Measurements from ENCODE around the gene EMX2. TPM values are rescaled to one million over a fixed set of nuclear protein-coding genes. Genes with fewer than 3 reads are reported as not detected.
"Not testable (repeated sequence)": the region's sequence is repeated elsewhere in the genome, so short reads cannot be mapped to it uniquely, and the experiment has no call there.

EMX2 gene
- total RNA-seq, 1 donor from 2014 or later: 2.1 TPM

- Histone ChIP-seq H3K4me1 (ENCODE audit: control insufficient read depth in 3 of 3, insufficient read depth in 3 of 3, low read length in 3 of 3) (peaks cover 0 to 7% (median 0%) of the 10 kb centered on the region in 3 donors), H3K27me3 (ENCODE audit: control insufficient read depth in 3 of 3, insufficient read depth in 3 of 3, low read length in 3 of 3) (peaks cover 0 to 15% (median 3%) of the 10 kb centered on the region in 3 donors), H3K27ac (ENCODE audit: low read depth, low read length) (no peak overlapping the region)
Measured at GRCh38 chr10:117503244-117504205, 39.0 kb upstream of the EMX2 start.

GRCh38 chr10:117504562-117504961, 38.0 kb upstream of the EMX2 start:
- Histone ChIP-seq H3K4me3 (ENCODE audit: low read length in 3 of 3) (no peak overlapping the region), H3K27ac (ENCODE audit: low read depth, low read length) (no peak overlapping the region), H3K27me3 (ENCODE audit: control insufficient read depth in 3 of 3, insufficient read depth in 3 of 3, low read length in 3 of 3) (peaks cover 0 to 15% (median 3%) of the 10 kb centered on the region in 3 donors), H3K9me3 (ENCODE audit: control insufficient read depth in 3 of 3, low read length in 3 of 3) (no peaks in the 10 kb centered on the region), H3K4me1 (ENCODE audit: control insufficient read depth in 3 of 3, insufficient read depth in 3 of 3, low read length in 3 of 3) (peaks cover 0 to 7% (median 0%) of the 10 kb centered on the region in 3 donors), H3K36me3 (ENCODE audit: control insufficient read depth in 3 of 3, insufficient read depth in 3 of 3, low read length in 3 of 3) (no peaks in the 10 kb centered on the region), H3K9ac (ENCODE audit: low read depth in 1 of 3, low read length in 3 of 3) (no peak overlapping the region)

More at GRCh38 chr10:117503244-117504205, 39.0 kb upstream of the EMX2 start:
- no peak overlapping the region for H3K9ac ChIP-seq (ENCODE audit: low read depth in 1 of 3, low read length in 3 of 3)
- H3K4me3 ChIP-seq (ENCODE audit: low read length in 3 of 3): no peak overlapping the region
- H3K9me3 ChIP-seq (ENCODE audit: control insufficient read depth in 3 of 3, low read length in 3 of 3): no peaks in the 10 kb centered on the region
- H3K36me3 ChIP-seq (ENCODE audit: control insufficient read depth in 3 of 3, insufficient read depth in 3 of 3, low read length in 3 of 3): no peaks in the 10 kb centered on the region

GRCh38 chr10:117507081-117507480, 35.5 kb upstream of the EMX2 start:
- not testable (repeated sequence) for H3K27ac ChIP-seq (ENCODE audit: low read depth, low read length); H3K9me3 ChIP-seq (ENCODE audit: control insufficient read depth in 3 of 3, low read length in 3 of 3); H3K4me1 ChIP-seq (ENCODE audit: control insufficient read depth in 3 of 3, insufficient read depth in 3 of 3, low read length in 3 of 3); H3K4me3 ChIP-seq (ENCODE audit: low read length in 3 of 3); H3K36me3 ChIP-seq (ENCODE audit: control insufficient read depth in 3 of 3, insufficient read depth in 3 of 3, low read length in 3 of 3); H3K9ac ChIP-seq (ENCODE audit: low read depth in 1 of 3, low read length in 3 of 3)
- H3K27me3 ChIP-seq (ENCODE audit: control insufficient read depth in 3 of 3, insufficient read depth in 3 of 3, low read length in 3 of 3): peaks cover 0 to 15% (median 2%) of the 10 kb centered on the region in 3 donors

GRCh38 chr10:117509573-117509972, 33.0 kb upstream of the EMX2 start:
- no peaks in the 10 kb centered on the region for H3K9me3 ChIP-seq (ENCODE audit: control insufficient read depth in 3 of 3, low read length in 3 of 3)
- H3K36me3 ChIP-seq (ENCODE audit: control insufficient read depth in 3 of 3, insufficient read depth in 3 of 3, low read length in 3 of 3): peaks cover 0 to 2% (median 0%) of the 10 kb centered on the region in 3 donors
- H3K27me3 ChIP-seq (ENCODE audit: control insufficient read depth in 3 of 3, insufficient read depth in 3 of 3, low read length in 3 of 3): peaks cover 0 to 11% (median 0%) of the 10 kb centered on the region in 3 donors
- no peaks in the 10 kb centered on the region for H3K4me1 ChIP-seq (ENCODE audit: control insufficient read depth in 3 of 3, insufficient read depth in 3 of 3, low read length in 3 of 3)
- H3K9ac ChIP-seq (ENCODE audit: low read depth in 1 of 3, low read length in 3 of 3): no peak overlapping the region
- H3K4me3 ChIP-seq (ENCODE audit: low read length in 3 of 3): no peak overlapping the region
- H3K27ac ChIP-seq (ENCODE audit: low read depth, low read length): no peak overlapping the region

- Histone ChIP-seq H3K4me1 (ENCODE audit: control insufficient read depth in 3 of 3, insufficient read depth in 3 of 3, low read length in 3 of 3) (no peaks in the 10 kb centered on the region), H3K27me3 (ENCODE audit: control insufficient read depth in 3 of 3, insufficient read depth in 3 of 3, low read length in 3 of 3) (peaks cover 0 to 8% (median 0%) of the 10 kb centered on the region in 3 donors), H3K4me3 (ENCODE audit: low read length in 3 of 3) (no peak overlapping the region), H3K36me3 (ENCODE audit: control insufficient read depth in 3 of 3, insufficient read depth in 3 of 3, low read length in 3 of 3) (peaks cover 0 to 2% (median 0%) of the 10 kb centered on the region in 3 donors), H3K9me3 (ENCODE audit: control insufficient read depth in 3 of 3, low read length in 3 of 3) (no peaks in the 10 kb centered on the region), H3K9ac (ENCODE audit: low read depth in 1 of 3, low read length in 3 of 3) (no peak overlapping the region), H3K27ac (ENCODE audit: low read depth, low read length) (no peak overlapping the region)
Measured at GRCh38 chr10:117511601-117512390, 30.8 kb upstream of the EMX2 start.

- Histone ChIP-seq H3K4me3 (ENCODE audit: low read length in 3 of 3) (no peak overlapping the region), H3K9me3 (ENCODE audit: control insufficient read depth in 3 of 3, low read length in 3 of 3) (no peaks in the 10 kb centered on the region), H3K4me1 (ENCODE audit: control insufficient read depth in 3 of 3, insufficient read depth in 3 of 3, low read length in 3 of 3) (peaks cover 0 to 2% (median 0%) of the 10 kb centered on the region in 3 donors), H3K27me3 (ENCODE audit: control insufficient read depth in 3 of 3, insufficient read depth in 3 of 3, low read length in 3 of 3) (peaks cover 0 to 10% (median 0%) of the 10 kb centered on the region in 3 donors), H3K36me3 (ENCODE audit: control insufficient read depth in 3 of 3, insufficient read depth in 3 of 3, low read length in 3 of 3) (no peaks in the 10 kb centered on the region), H3K27ac (ENCODE audit: low read depth, low read length) (no peak overlapping the region), H3K9ac (ENCODE audit: low read depth in 1 of 3, low read length in 3 of 3) (no peak overlapping the region)
Measured at GRCh38 chr10:117514971-117515370, 27.6 kb upstream of the EMX2 start.

- peaks cover 0 to 2% (median 0%) of the 10 kb centered on the region in 3 donors for H3K4me1 ChIP-seq (ENCODE audit: control insufficient read depth in 3 of 3, insufficient read depth in 3 of 3, low read length in 3 of 3)
- no peaks in the 10 kb centered on the region for H3K9me3 ChIP-seq (ENCODE audit: control insufficient read depth in 3 of 3, low read length in 3 of 3)
- no peak overlapping the region for H3K4me3 ChIP-seq (ENCODE audit: low read length in 3 of 3)
- H3K27ac ChIP-seq (ENCODE audit: low read depth, low read length): no peak overlapping the region
- no peaks in the 10 kb centered on the region for H3K36me3 ChIP-seq (ENCODE audit: control insufficient read depth in 3 of 3, insufficient read depth in 3 of 3, low read length in 3 of 3)
- H3K27me3 ChIP-seq (ENCODE audit: control insufficient read depth in 3 of 3, insufficient read depth in 3 of 3, low read length in 3 of 3): peaks cover 0 to 14% (median 0%) of the 10 kb centered on the region in 3 donors
- H3K9ac ChIP-seq (ENCODE audit: low read depth in 1 of 3, low read length in 3 of 3): no peak overlapping the region
Measured at GRCh38 chr10:117516681-117517080, 25.9 kb upstream of the EMX2 start.

GRCh38 chr10:117518246-117518645, 24.3 kb upstream of the EMX2 start:
- H3K4me3 ChIP-seq (ENCODE audit: low read length in 3 of 3): no peak overlapping the region
- H3K27ac ChIP-seq (ENCODE audit: low read depth, low read length): no peak overlapping the region
- H3K9ac ChIP-seq (ENCODE audit: low read depth in 1 of 3, low read length in 3 of 3): no peak overlapping the region
- H3K27me3 ChIP-seq (ENCODE audit: control insufficient read depth in 3 of 3, insufficient read depth in 3 of 3, low read length in 3 of 3): peaks cover 0 to 14% (median 0%) of the 10 kb centered on the region in 3 donors
- H3K36me3 ChIP-seq (ENCODE audit: control insufficient read depth in 3 of 3, insufficient read depth in 3 of 3, low read length in 3 of 3): no peaks in the 10 kb centered on the region
- H3K9me3 ChIP-seq (ENCODE audit: control insufficient read depth in 3 of 3, low read length in 3 of 3): no peaks in the 10 kb centered on the region
- peaks cover 0 to 2% (median 0%) of the 10 kb centered on the region in 3 donors for H3K4me1 ChIP-seq (ENCODE audit: control insufficient read depth in 3 of 3, insufficient read depth in 3 of 3, low read length in 3 of 3)

- no peak overlapping the region for H3K4me3 ChIP-seq (ENCODE audit: low read length in 3 of 3)
- H3K36me3 ChIP-seq (ENCODE audit: control insufficient read depth in 3 of 3, insufficient read depth in 3 of 3, low read length in 3 of 3): no peaks in the 10 kb centered on the region
- H3K9me3 ChIP-seq (ENCODE audit: control insufficient read depth in 3 of 3, low read length in 3 of 3): no peaks in the 10 kb centered on the region
- no peak overlapping the region for H3K9ac ChIP-seq (ENCODE audit: low read depth in 1 of 3, low read length in 3 of 3)
- peaks cover 2 to 16% (median 5%) of the 10 kb centered on the region in 3 donors for H3K27me3 ChIP-seq (ENCODE audit: control insufficient read depth in 3 of 3, insufficient read depth in 3 of 3, low read length in 3 of 3)
- H3K27ac ChIP-seq (ENCODE audit: low read depth, low read length): no peak overlapping the region
- peaks cover 0 to 2% (median 0%) of the 10 kb centered on the region in 3 donors for H3K4me1 ChIP-seq (ENCODE audit: control insufficient read depth in 3 of 3, insufficient read depth in 3 of 3, low read length in 3 of 3)
Measured at GRCh38 chr10:117519286-117519685, 23.3 kb upstream of the EMX2 start.

Data from skeletal muscle tissue (tissue), 4 donors.